ENCODE measurements around the gene SPPL2B. TPM values are rescaled to one million over a fixed set of nuclear protein-coding genes. Genes with fewer than 3 reads are reported as not detected.
"Not testable (repeated sequence)": the region's sequence is repeated elsewhere in the genome, so short reads cannot be mapped to it uniquely, and the experiment has no call there.

SPPL2B gene
- total and polyA plus RNA-seq, 2 experiments from 2014 or later = 23.5 to 51.0 TPM

GRCh38 chr19:2280633-2281264, 47.7 kb upstream of the SPPL2B start (continued):
- TF ChIP-seq ZNF462 (CRISPR knock-in tag; IDR thresholded peaks at IDR 0.05) = no peak
- no peak for TF ChIP-seq REST (IDR thresholded peaks at IDR 0.05; ENCODE audit: unreplicated experiment)
- TF ChIP-seq NANOG (IDR thresholded peaks at IDR 0.05; ENCODE audit: borderline replicate concordance) = no peak
- no peak for TF ChIP-seq STAT1 (IDR thresholded peaks at IDR 0.05; ENCODE audit: unreplicated experiment)
- TF ChIP-seq EZH2 (IDR thresholded peaks at IDR 0.05; ENCODE audit: low read depth, unreplicated experiment) = no peak
- TF ChIP-seq EZH2phosphoT487 (IDR thresholded peaks at IDR 0.05; ENCODE audit: unreplicated experiment) = no peak
- no peak for TF ChIP-seq POLR2AphosphoS5 (IDR thresholded peaks at IDR 0.05; ENCODE audit: low read depth)
- no peak for TF ChIP-seq JUNB (IDR thresholded peaks at IDR 0.05; ENCODE audit: unreplicated experiment)
- no peak for TF ChIP-seq ZNF331 (CRISPR knock-in tag; IDR thresholded peaks at IDR 0.05; ENCODE audit: low read depth)
- TF ChIP-seq CTCF (conservative IDR thresholded peaks at IDR 0.05; ENCODE audit: low read depth in 2 of 2) = no peak

GRCh38 chr19:2281265-2282061, 47.0 kb upstream of the SPPL2B start:
- not testable (repeated sequence) for H3K4me1 ChIP-seq (ENCODE audit: insufficient read depth); H3K36me3 Mint-ChIP-seq (ENCODE audit: low read depth); H2AFZ ChIP-seq; H3K9me3 Mint-ChIP-seq; H3K79me2 ChIP-seq (replicated peaks; ENCODE audit: insufficient read depth); H3F3A ChIP-seq (replicated peaks; ENCODE audit: low read depth); H3K27ac ChIP-seq (ENCODE audit: low read depth); H3K36me3 ChIP-seq (ENCODE audit: insufficient read depth); H3K27ac Mint-ChIP-seq; H4K20me1 ChIP-seq (replicated peaks; ENCODE audit: insufficient read depth); H3K4me1 Mint-ChIP-seq; H3K9me2 ChIP-seq (ENCODE audit: insufficient read depth); DNase-seq (ENCODE audit: low spot score)
- H3K4me2 ChIP-seq = peak overlapping the region; percentile 88
- H3K27me3 ChIP-seq (ENCODE audit: insufficient read depth) = peaks cover 21% of the 10 kb centered on the region
- H3K4me3 ChIP-seq = peak overlapping the region; percentile 69
- peaks cover 20% of the 10 kb centered on the region for H3K27me3 Mint-ChIP-seq (ENCODE audit: insufficient read depth, low read depth, poor library complexity)
- H3K4me3 Mint-ChIP-seq = peak overlapping the region; percentile 66; the same call in 2 of the 3 replicates
- ATAC-seq = peak; percentile 19
